Ramos (cell line): ENCODE measurements around the gene RNF157.

Experiments used
- in situ Hi-C: fragments of 300-500 bp; cut with MboI; formaldehyde crosslinking; loops from one replicate; pipeline ENCODE4 v1.14.3; 2022; ENCODE audit warnings: low sequenced_read_pairs; ENCODE audit not compliant: unreplicated experiment

Gene RNF157

GRCh38 chr17:76240461-76241203 is at the start of gene RNF157:
Gene RNF157 (minus strand): TSS chr17:76240493. CDS start chr17:76240240, 253 bp downstream.
- in situ Hi-C loops = no loop called here

DNA sequence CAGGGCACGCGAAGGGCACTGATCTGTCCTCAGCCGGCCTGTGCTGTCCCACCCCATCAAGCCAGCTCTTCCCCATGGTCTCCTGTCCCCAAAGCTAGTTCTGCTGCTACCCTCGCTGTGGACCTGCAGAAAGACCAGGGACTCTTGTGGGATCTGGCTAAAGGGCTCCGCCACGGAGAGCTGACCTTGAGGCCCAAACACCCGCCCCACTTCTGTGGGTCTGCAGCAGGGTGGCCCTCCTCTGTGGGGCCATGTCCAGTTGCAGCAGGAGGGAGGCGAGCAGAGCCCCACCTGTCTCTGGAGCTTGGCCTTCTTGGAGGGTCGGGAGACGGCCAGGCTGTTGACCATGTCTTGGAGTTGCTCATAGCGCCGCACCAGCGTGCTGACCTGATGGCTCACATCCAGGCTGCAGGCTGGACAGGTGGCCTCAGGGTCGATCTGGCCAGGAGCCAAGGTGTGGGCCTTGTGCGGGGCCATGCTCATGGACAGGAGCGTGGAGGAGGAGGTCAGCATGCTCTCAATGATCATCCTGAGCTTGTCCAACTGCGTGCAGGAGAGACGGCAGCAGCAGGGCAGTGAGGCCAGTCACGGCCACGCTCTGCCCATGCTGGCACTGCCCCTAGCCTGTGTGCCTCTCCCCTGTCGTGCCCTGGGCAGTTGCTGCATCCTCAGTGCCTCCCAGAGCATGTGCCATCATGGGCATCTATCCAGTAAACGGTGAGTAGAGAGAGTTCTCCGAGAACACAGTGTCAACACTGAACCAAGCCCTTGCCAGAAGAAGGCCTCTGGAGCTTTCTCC is 41.5 kb upstream of the RNF157 start:
- in situ Hi-C loops = no loop called here

GRCh38 chr17:76280650-76281049 is 40.4 kb upstream of the RNF157 start:
- in situ Hi-C loops = no loop called here

DNA sequence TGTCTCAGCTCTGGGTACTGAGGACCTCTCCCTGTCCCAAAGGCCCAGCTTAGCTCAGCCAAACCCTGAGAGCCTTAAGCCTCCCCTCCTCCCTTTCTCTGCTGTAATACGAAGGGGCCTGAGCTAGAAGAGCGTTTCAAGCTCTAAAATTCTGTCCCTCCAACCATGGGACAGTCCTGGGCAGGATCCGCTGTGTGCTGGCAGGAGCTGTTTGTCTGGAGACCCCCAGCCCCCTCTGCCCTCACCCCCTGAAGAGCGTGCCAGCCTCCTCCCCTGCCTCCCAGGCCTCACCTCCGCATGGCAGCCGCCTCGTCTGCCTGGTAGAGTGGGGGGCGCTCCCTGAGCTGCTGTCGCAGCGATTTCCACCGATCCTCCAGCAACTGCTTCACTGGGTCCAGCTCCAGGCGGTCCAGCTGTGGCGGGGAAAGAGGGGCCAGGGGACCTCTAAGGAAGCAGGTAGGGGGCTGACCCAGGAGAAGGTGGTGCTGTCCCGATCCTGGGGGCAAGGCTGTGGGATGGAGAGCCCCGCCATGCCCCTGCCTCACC is 39.5 kb upstream of the RNF157 start:
- in situ Hi-C loops = no loop called here

DNA sequence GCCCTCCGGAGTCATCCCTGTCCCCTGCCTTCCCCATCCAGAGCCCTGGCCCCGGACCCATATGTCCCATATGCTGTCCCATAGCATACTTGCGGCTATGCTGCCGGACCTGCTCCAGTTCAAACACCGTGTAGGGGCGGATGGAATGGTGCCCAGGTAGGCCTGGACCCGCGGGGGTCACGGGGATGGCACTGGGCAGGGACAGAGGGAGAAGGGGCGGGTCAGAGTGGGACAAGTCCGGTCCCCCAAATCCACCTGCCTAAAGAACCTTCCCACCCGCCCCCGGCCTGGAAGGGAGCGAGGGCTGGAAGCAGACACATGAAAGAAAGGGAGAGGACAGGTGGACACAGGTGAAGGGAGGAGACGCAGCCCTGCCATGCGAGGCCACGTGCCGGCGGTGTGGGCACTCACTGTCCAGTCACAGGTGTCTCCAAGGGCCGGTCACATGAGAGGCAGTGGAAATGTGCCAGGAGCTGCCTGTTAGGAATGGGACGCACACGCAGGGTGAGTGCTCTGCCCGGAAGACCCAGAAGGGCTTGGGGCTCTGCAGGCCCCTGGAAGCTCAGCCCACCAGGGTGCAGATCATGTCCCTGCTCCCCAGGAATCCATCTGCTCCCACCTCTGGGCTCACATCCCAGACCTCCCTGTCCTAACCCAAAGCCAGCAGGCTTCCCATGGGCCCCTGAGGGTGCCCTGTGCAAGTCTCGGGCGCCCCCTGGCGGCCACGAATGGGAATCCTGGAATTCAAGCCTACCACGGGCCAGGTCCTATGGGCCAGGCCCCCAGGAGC is 38.9 kb upstream of the RNF157 start:
- in situ Hi-C loops = no loop called here

- in situ Hi-C loops = no loop called here
Observed at GRCh38 chr17:76278268-76278908, 38.1 kb upstream of the RNF157 start.

DNA sequence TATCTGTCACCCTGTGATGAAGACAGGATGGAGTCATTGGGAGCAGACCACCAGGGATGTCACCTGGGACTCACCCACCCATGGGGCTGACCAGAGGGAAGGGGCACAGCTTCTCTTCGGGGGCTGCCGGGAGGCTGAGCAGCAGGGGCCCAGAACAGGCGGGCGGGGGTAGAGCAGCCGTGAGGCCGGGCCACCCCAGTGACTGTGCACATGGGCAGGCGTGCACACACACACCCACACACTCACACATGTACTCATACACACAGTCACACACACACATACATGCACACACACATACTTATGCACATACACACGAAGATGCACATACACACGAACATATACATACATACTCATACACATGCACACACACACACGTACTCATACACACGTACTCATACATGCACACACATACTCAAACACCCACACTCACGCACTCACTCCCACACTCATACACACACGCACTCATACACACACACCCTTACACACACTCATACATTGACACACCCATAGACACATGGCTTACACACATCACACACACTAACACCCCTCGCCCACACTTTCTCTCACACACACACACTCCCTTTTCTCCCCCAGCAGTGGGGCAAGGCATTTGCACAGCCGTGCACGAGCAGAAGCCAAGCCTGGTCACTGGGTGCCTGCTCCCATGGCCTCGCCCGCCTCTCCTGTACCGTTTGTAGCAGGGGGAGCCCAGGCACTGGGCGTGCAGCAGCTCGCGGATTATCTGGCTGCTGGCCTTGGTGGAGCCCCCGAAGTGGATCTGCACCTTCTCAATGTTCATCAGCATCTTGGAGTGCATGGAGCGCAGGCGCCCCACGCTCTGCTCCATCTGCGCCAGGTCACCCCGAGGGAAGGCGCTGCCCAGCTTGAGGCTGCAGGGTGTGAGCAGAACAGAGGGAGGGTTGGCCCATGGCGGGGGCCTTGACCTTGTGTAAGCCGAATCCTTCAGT is 37.3 kb upstream of the RNF157 start:
- in situ Hi-C loops = no loop called here

DNA sequence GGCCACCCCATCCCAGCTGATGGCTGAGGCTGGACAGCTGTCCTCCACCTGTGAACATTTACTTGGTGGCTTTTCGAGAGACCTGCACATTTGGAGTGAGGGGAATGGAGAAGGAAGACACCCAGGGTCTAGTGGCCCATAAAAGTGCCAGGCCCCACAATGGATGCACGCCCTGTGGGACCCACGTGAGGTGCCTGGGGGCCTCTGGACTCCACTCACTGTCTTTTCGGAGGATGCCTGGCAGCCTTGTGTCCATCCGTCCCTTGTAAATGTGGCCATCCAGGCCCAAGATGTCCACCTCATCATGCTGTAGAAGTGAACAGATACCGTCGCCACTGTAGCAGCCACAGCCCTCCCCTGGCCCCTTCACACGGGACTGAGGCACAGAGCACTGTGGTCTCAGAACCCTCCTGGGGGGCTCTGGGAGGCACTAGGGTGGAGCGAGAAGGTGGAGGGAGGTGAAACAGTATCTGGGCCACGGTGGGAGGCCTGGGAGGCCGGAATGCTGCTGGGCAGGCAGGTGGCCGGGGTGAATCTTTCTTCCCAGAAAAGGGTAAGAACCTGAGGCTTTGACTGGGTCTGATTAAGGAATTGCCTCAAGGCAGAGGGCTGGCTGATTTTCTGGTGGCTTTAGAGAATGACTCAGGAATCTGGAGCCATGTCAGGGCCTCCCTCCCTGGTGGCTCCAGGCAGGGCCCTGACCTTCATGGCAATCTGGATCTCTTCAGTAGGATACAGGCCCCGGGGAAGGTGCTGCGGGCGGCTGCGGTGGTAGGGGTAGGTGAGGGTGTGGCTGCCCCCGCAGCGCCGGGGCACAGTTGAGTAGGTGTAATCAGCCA is 36.4 kb upstream of the RNF157 start:
- in situ Hi-C loops = no loop called here

- in situ Hi-C loops = no loop called here
Observed at GRCh38 chr17:76276069-76276431, 35.8 kb upstream of the RNF157 start.

DNA sequence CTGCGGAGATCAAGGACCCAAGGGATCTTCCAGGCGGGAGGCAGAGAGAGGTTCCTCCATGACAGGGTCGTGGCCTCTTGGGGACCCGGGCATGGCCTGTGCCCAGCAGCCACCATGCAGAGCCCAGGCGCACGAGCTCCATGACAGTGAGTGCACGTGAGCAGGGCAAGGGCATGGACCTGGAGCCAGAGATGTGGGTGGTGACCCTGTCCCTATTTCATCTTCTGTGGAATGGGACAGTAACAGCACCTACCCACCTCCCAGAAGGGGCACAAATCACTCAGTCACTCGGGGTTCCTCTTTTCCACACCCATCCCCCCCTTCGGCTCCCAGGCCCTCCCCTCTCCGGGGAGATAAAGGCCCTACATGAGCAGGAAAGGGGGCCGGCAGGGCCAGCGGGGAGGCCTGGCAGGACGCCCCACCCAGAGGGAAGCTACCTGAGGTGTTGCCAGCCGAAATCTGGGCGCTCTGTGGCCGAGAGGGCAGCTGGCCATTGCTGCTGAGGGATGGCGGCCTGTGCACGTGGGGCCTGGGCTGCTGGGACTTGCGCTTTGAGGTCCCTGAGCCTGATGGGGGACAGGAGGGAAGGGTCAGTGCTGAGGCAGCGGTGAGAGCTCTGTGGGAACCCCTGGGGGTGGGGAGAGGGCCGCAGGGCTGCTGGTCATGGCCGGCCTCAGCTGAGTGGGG is 35.2 kb upstream of the RNF157 start:
- in situ Hi-C loops = no loop called here

GRCh38 chr17:76274112-76274956 is 34.0 kb upstream of the RNF157 start:
- in situ Hi-C loops = no loop called here

- in situ Hi-C loops = no loop called here
Observed at GRCh38 chr17:76273445-76274111, 33.3 kb upstream of the RNF157 start.

- in situ Hi-C loops = no loop called here
Observed at GRCh38 chr17:76272541-76273444, 32.5 kb upstream of the RNF157 start.

DNA sequence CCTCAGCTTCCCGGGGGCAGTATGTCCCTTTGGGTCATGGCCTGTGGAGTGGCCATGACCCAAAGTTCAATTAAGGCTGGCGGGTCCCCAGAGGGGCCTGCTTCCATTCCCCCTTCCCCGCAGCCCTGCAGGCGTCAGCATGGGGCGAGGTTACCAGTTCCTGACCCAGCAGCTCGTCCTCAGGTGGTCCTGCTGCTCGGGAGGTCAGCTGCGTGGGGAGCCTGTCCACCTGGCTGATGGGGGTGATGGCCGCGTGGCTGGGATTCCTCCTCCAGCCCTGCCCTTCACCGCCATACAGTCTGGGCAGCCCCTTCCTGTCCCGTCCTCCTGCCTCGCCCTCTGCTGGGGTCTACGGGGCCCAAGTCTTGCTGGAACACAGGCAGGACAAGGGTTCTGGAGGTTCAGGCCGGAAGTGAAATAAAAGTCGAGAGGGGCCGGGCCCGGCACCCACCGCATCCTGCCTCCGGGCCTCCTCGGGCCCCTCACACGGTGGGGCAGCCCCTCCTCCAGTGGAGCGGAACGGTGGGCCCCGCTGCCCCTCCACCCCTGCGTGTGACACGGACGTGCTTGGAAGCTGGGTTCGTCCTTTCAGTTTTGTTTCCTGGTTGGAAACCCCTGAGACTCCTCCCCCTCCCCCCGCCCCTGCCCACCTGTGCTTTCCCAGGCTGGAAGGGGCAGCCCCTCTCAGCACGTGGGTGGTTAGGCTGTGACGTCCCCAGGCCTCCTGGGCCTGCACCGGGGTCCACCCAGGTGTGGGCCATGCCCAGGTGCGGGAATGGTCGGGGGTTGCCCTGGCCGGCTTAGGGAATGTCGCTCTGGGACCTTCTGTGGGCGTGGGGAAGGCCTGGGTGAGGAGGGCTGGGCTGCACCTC is 31.6 kb upstream of the RNF157 start:
- in situ Hi-C loops = no loop called here
